ENCODE measurements around the gene GOLGA8B.
"Not testable (repeated sequence)": the region's sequence is repeated elsewhere in the genome, so short reads cannot be mapped to it uniquely, and the experiment has no call there.

The GOLGA8B gene

DNA sequence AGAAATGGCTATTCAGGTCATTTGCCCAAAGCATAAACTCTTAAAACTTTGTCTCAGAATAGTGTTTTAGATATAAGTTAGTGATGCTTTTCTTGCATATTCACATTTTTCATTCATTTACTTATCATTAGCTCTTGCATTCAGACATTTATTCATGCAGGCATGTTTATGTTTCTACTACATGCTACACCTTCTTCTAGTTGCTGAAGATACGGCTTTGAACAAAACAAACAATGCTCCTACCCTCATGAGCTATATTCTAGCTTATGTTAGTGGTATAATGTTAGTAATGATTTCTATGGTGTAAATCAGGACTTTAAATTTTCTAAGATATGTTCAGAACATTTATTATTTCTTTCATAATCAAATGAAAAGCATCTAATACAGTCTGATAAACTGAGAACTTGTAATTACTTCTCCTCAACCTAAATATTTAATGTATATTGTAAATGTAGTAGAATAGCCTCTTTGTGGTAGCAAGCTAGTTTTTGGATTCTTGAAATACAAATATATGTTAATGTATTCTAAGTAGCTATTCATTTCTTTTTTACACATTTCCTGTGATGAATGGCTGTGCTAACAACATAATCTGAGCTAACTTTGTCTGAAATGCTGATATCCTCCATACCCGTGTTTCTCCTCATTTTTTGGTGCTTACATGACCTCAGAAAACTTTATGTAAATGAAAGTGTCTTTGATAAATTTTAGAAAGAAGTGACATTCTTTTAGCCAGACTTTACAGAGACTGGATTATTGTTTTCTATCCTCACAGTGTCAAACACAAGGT, 15.5 kb upstream of the GOLGA8B start:
- H3K27me3 ChIP-seq (ENCODE audit: insufficient read depth, low read length) = peaks cover 14% of the 10 kb centered on the region
- H3K79me2 ChIP-seq (ENCODE audit: control insufficient read depth, insufficient read depth, low read length, unreplicated experiment) = no peaks in the 10 kb centered on the region
- no peak overlapping the region for H3K4me3 ChIP-seq (ENCODE audit: low read depth, low read length)
- no peak overlapping the region for H2AFZ ChIP-seq (ENCODE audit: low read length, unreplicated experiment)
- H3K36me3 ChIP-seq (ENCODE audit: insufficient read depth, low read length) = no peaks in the 10 kb centered on the region
- H3K4me1 ChIP-seq (ENCODE audit: control insufficient read depth, insufficient read depth, low read length, unreplicated experiment) = no peaks in the 10 kb centered on the region
- no peak overlapping the region for H3K27ac ChIP-seq (ENCODE audit: low read depth, low read length)

DNA sequence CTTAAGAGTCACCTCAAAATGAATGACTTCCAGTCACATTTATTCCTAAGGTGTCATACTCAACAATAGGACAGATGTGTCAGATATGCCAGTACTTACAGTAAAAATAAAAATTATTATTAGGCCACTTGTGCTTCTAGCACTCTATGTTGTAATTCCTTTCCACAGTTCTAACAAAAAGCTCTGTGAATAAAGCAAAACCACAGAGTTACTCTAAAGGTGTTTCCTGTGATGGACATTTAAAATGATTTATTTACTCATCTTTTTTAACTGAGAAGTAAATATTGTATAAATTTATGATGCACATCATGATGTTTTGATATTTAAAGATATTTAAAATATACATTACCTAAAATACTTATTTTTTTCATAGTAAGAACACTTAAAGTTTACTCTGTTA, 13.9 kb upstream of the GOLGA8B start:
- Histone ChIP-seq H3K4me3 (ENCODE audit: low read depth, low read length) (no peak overlapping the region), H3K27me3 (ENCODE audit: insufficient read depth, low read length) (peaks cover 11% of the 10 kb centered on the region), H3K27ac (ENCODE audit: low read depth, low read length) (no peak overlapping the region), H3K36me3 (ENCODE audit: insufficient read depth, low read length) (no peaks in the 10 kb centered on the region), H2AFZ (ENCODE audit: low read length, unreplicated experiment) (no peak overlapping the region), H3K4me1 (ENCODE audit: control insufficient read depth, insufficient read depth, low read length, unreplicated experiment) (no peaks in the 10 kb centered on the region), H3K79me2 (ENCODE audit: control insufficient read depth, insufficient read depth, low read length, unreplicated experiment) (no peaks in the 10 kb centered on the region)

DNA sequence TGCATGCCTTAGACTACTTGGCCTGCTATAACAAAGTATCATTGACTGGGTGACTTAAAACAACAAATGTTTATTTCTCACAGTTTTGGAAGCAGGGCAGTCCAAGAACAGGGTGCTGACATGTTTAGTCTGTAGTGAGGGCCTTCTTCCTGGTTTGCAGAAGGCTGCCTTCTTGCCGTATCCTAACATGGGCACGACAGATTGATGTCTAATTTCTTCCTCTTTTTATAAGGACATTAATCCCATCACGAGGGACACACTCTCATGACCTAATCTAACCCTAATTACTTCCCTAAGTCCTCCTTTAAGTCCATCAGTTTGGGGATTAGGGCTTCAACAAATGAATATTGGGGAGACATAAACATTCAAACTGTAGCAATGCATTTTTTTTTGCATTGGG, 10.9 kb upstream of the GOLGA8B start:
- no peak overlapping the region for H2AFZ ChIP-seq (ENCODE audit: low read length, unreplicated experiment)
- H3K4me1 ChIP-seq (ENCODE audit: control insufficient read depth, insufficient read depth, low read length, unreplicated experiment) = no peaks in the 10 kb centered on the region
- no peak overlapping the region for H3K27ac ChIP-seq (ENCODE audit: low read depth, low read length)
- H3K27me3 ChIP-seq (ENCODE audit: insufficient read depth, low read length) = peaks cover 6% of the 10 kb centered on the region; the same call in 1 of the 2 replicates
- no peaks in the 10 kb centered on the region for H3K36me3 ChIP-seq (ENCODE audit: insufficient read depth, low read length)
- no peaks in the 10 kb centered on the region for H3K79me2 ChIP-seq (ENCODE audit: control insufficient read depth, insufficient read depth, low read length, unreplicated experiment)
- no peak overlapping the region for H3K4me3 ChIP-seq (ENCODE audit: low read depth, low read length)

- Histone ChIP-seq H3K4me3 (ENCODE audit: low read depth, low read length) (no peak overlapping the region), H3K27ac (ENCODE audit: low read depth, low read length) (no peak overlapping the region), H3K4me1 (ENCODE audit: control insufficient read depth, insufficient read depth, low read length, unreplicated experiment) (no peaks in the 10 kb centered on the region), H3K79me2 (ENCODE audit: control insufficient read depth, insufficient read depth, low read length, unreplicated experiment) (no peaks in the 10 kb centered on the region), H3K36me3 (ENCODE audit: insufficient read depth, low read length) (no peaks in the 10 kb centered on the region), H3K27me3 (ENCODE audit: insufficient read depth, low read length) (no peaks in the 10 kb centered on the region), H2AFZ (ENCODE audit: low read length, unreplicated experiment) (no peak overlapping the region)
Observed at GRCh38 chr15:34591306-34591705, 7.9 kb upstream of the GOLGA8B start.

DNA sequence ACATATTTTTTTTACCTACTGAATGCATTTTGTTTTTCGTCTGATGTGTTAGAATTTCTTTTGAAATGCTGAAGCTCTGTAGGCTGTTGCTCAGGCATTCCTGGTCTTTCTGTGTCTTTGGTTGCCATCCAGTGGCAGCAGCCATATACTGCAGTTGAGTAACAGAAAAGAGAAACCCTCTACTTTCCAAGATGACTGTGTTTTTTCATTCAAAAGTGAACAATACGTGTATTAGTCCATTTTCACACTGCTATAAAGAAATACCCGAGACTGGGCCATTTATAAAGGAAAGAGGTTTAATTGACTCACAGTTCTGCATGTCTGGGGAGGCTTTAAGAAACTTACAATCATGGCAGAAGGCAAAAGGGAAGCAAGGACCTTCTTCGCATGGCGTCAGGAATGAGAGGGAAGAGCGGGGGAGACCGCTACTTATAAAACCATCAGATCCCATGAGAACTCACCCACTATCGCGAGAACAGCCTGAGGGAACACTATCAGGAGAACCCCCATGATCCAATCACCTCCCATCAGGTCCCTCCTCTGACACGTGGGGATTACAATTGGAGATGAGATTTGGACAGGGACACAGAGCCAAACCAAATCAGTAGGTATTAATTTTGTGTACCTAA, 4.7 kb upstream of the GOLGA8B start:
- Histone ChIP-seq H3K27me3 (ENCODE audit: insufficient read depth, low read length) (no peaks in the 10 kb centered on the region), H3K4me1 (ENCODE audit: control insufficient read depth, insufficient read depth, low read length, unreplicated experiment) (peaks cover 4% of the 10 kb centered on the region), H3K4me3 (ENCODE audit: low read depth, low read length) (peak overlapping the region; percentile 79), H2AFZ (ENCODE audit: low read length, unreplicated experiment) (peak overlapping the region; percentile 94), H3K79me2 (ENCODE audit: control insufficient read depth, insufficient read depth, low read length, unreplicated experiment) (peaks cover 4% of the 10 kb centered on the region), H3K36me3 (ENCODE audit: insufficient read depth, low read length) (no peaks in the 10 kb centered on the region), H3K27ac (ENCODE audit: low read depth, low read length) (peak overlapping the region; percentile 63)

DNA sequence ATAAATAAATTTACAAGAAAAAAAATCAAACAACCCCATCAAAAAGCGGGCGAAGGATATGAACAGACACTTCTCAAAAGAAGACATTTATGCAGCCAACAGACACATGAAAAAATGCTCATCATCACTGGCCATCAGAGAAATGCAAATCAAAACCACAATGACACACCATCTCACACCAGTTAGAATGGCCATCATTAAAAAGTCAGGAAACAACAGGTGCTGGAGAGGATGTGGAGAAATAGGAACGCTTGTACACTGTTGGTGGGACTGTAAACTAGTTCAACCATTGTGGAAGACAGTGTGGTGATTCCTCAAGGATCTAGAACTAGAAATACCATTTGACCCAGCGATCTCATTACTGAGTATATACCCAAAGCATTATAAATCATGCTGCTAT, 2.5 kb upstream of the GOLGA8B start:
- not testable (repeated sequence) for H3K27ac ChIP-seq (ENCODE audit: low read depth, low read length); H2AFZ ChIP-seq (ENCODE audit: low read length, unreplicated experiment); H3K4me3 ChIP-seq (ENCODE audit: low read depth, low read length); H3K4me1 ChIP-seq (ENCODE audit: control insufficient read depth, insufficient read depth, low read length, unreplicated experiment); H3K36me3 ChIP-seq (ENCODE audit: insufficient read depth, low read length); H3K27me3 ChIP-seq (ENCODE audit: insufficient read depth, low read length)
- H3K79me2 ChIP-seq (ENCODE audit: control insufficient read depth, insufficient read depth, low read length, unreplicated experiment) = peaks cover 11% of the 10 kb centered on the region

- H3K36me3 ChIP-seq (ENCODE audit: insufficient read depth, low read length) = no peaks in the 10 kb centered on the region
- no peak overlapping the region for H3K27ac ChIP-seq (ENCODE audit: low read depth, low read length)
- no peak overlapping the region for H3K4me3 ChIP-seq (ENCODE audit: low read depth, low read length)
- no peak overlapping the region for H2AFZ ChIP-seq (ENCODE audit: low read length, unreplicated experiment)
- H3K27me3 ChIP-seq (ENCODE audit: insufficient read depth, low read length) = no peaks in the 10 kb centered on the region
- peaks cover 7% of the 10 kb centered on the region for H3K4me1 ChIP-seq (ENCODE audit: control insufficient read depth, insufficient read depth, low read length, unreplicated experiment)
- H3K79me2 ChIP-seq (ENCODE audit: control insufficient read depth, insufficient read depth, low read length, unreplicated experiment) = peaks cover 14% of the 10 kb centered on the region
Observed at GRCh38 chr15:34584996-34585395, 1.5 kb upstream of the GOLGA8B start.

GRCh38 chr15:34584330-34584668, 848 bp upstream of the GOLGA8B start:
- no peaks in the 10 kb centered on the region for H3K27me3 ChIP-seq (ENCODE audit: insufficient read depth, low read length)
- peak overlapping the region; percentile 91 for H2AFZ ChIP-seq (ENCODE audit: low read length, unreplicated experiment)
- H3K79me2 ChIP-seq (ENCODE audit: control insufficient read depth, insufficient read depth, low read length, unreplicated experiment) = peaks cover 17% of the 10 kb centered on the region
- H3K27ac ChIP-seq (ENCODE audit: low read depth, low read length) = no peak overlapping the region
- peak overlapping the region; percentile 99 for H3K4me3 ChIP-seq (ENCODE audit: low read depth, low read length)
- no peaks in the 10 kb centered on the region for H3K36me3 ChIP-seq (ENCODE audit: insufficient read depth, low read length)
- H3K4me1 ChIP-seq (ENCODE audit: control insufficient read depth, insufficient read depth, low read length, unreplicated experiment) = peaks cover 7% of the 10 kb centered on the region

DNA sequence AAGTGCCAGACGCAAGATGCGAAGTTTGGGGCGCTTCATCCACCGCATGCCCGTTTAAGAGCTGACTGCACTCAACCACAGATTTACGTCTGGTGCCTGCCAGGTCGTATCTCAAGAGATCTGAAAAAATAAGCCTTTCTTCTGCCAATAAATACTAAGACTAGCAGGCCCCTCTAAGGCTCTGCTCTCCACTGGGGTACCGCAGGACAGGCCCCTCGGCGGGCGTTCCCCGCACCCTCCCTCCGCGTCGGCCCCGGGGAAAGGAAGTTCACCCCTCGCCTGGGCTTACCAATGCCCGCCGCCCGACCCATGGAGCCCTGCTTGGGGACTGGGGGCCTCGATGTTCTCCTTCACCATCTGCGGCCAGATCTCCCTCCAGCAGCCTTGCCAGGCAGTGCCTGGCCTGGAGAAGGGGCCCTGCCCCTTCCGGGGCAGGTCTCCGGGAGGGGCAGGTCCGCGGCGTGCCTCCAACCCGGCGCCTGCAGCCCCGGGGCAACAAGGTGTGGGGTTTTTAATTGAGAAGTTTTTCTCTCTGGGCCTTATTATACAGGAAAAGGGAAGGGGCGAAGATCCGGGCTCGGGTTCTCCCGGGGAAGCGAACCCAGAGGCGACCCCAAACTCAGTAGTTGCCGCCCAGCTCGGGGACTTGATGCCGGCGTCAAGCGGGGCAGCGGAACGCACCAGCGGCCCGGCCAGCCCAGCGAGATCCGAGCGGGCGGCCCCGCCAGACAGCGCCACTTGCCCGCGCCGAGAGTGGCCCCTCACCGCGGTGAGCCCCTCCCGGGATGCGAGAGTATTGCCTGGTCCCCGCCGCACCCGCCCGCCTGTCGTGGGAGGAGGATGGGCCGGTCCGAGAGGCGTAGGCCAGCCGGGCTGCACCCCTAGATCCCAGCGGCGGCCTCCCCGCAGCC, 735 bp downstream of the GOLGA8B start:
- H3K36me3 ChIP-seq (ENCODE audit: insufficient read depth, low read length) = no peaks in the 10 kb centered on the region
- no peaks in the 10 kb centered on the region for H3K27me3 ChIP-seq (ENCODE audit: insufficient read depth, low read length)
- peaks cover 17% of the 10 kb centered on the region for H3K79me2 ChIP-seq (ENCODE audit: control insufficient read depth, insufficient read depth, low read length, unreplicated experiment)
- no peak overlapping the region for H3K27ac ChIP-seq (ENCODE audit: low read depth, low read length)
- H3K4me1 ChIP-seq (ENCODE audit: control insufficient read depth, insufficient read depth, low read length, unreplicated experiment) = peaks cover 13% of the 10 kb centered on the region
- peak overlapping the region; percentile 99 for H3K4me3 ChIP-seq (ENCODE audit: low read depth, low read length)
- peak overlapping the region; percentile 91 for H2AFZ ChIP-seq (ENCODE audit: low read length, unreplicated experiment)

GRCh38 chr15:34581687-34582460, 1.6 kb downstream of the GOLGA8B start:
- H3K4me1 ChIP-seq (ENCODE audit: control insufficient read depth, insufficient read depth, low read length, unreplicated experiment) = peaks cover 16% of the 10 kb centered on the region
- H3K27me3 ChIP-seq (ENCODE audit: insufficient read depth, low read length); H3K36me3 ChIP-seq (ENCODE audit: insufficient read depth, low read length); H3K27ac ChIP-seq (ENCODE audit: low read depth, low read length): not testable (repeated sequence)
- H2AFZ ChIP-seq (ENCODE audit: low read length, unreplicated experiment) = peak overlapping the region; percentile 91
- H3K4me3 ChIP-seq (ENCODE audit: low read depth, low read length) = peak overlapping the region; percentile 99
- peaks cover 18% of the 10 kb centered on the region for H3K79me2 ChIP-seq (ENCODE audit: control insufficient read depth, insufficient read depth, low read length, unreplicated experiment)
